Lung (tissue), 12 donors: ENCODE measurements around the gene CDKN2D. TPM values are rescaled to one million over a fixed set of nuclear protein-coding genes. Genes with fewer than 3 reads are reported as not detected.

ENCODE experiments used
- ATAC-seq: fragments of 200-7000 bp; cut with Tn5 transposase; one replicate; pipeline ENCODE4 v1.9.1; 2020; ENCODE audit warnings: moderate number of reproducible peaks; ENCODE audit not compliant: insufficient read depth, low FRiP score
- DNase-seq, 3 donors: peaks; one replicate each; pipeline ENCODE4 v3.0.0-alpha.2; 2013 to 2017
- H3K27ac ChIP-seq, 2 donors: one replicate each; pipeline ENCODE4 v1.5.1; 2013; ENCODE audit warnings: mild to moderate bottlenecking in 2 of 2, moderate library complexity in 2 of 2, control low read depth in 1 of 2, inconsistent platforms in 1 of 2, low read depth in 1 of 2, low read length in 1 of 2
- H3K27me3 ChIP-seq, 3 donors: one replicate each; pipeline ENCODE4 v1.5.1; 2013; ENCODE audit warnings: low read length in 2 of 3; ENCODE audit not compliant: control insufficient read depth in 3 of 3, insufficient read depth in 3 of 3
- H3K36me3 ChIP-seq, 4 donors: one replicate each; pipeline ENCODE4 v1.5.1; 2013; ENCODE audit warnings: low read length in 4 of 4, mild to moderate bottlenecking in 1 of 4, moderate library complexity in 1 of 4; ENCODE audit not compliant: control insufficient read depth in 4 of 4, insufficient read depth in 4 of 4
- H3K4me1 ChIP-seq, 5 donors: one replicate each; pipeline ENCODE4 v1.5.1; 2013; ENCODE audit warnings: low read length in 5 of 5, mild to moderate bottlenecking in 2 of 5, moderate library complexity in 1 of 5; ENCODE audit not compliant: control insufficient read depth in 5 of 5, insufficient read depth in 5 of 5
- H3K4me3 ChIP-seq: one replicate; pipeline ENCODE4 v1.5.1; 2013; ENCODE audit warnings: mild to moderate bottlenecking, control low read depth, moderate library complexity
- H3K9ac ChIP-seq, 2 donors: one replicate each; pipeline ENCODE4 v1.5.1; 2013; ENCODE audit warnings: low read length in 2 of 2, control low read depth in 1 of 2; ENCODE audit not compliant: insufficient read depth in 1 of 2
- H3K9me3 ChIP-seq, 4 donors: one replicate each; pipeline ENCODE4 v1.5.1; 2013; ENCODE audit warnings: low read length in 3 of 4, mild to moderate bottlenecking in 1 of 4, moderate library complexity in 1 of 4; ENCODE audit not compliant: control insufficient read depth in 4 of 4, insufficient read depth in 3 of 4
- WGBS, 2 donors: extraction: QIAGEN DNeasy Blood & Tissue Kit; methylation state at CpG; one replicate each; pipeline ENCODE4 v1.1.7; 2013; 5-methylcytosine and 5-hydroxymethylcytosine counted together
- polyA plus RNA-seq, 2 donors: library from polyadenylated mRNA; stranded (reverse); fragments of 200-250 nt; gene quantifications; one replicate each; pipeline ENCODE4 v1.2.1, GENCODE V29; 2013
- total RNA-seq, 2 donors: library from RNA; depleted of rRNA in 1 of 2; stranded (reverse); fragments of >200 nt in 1 of 2; gene quantifications; one replicate each; pipeline ENCODE4 v1.2.1, GENCODE V29; 2014 to 2021
- TF ChIP-seq, protein P1 (sequence below): IDR thresholded peaks from 2 replicates; pipeline ENCODE4 v1.5.1; 2012; ENCODE audit warnings: mild to moderate bottlenecking; ENCODE audit errors: control extremely low read depth, extremely low read depth
- donor health status: control.
- donor health status: control.
- donor health status: Bipolar disorder and iron deficiency.
- donor health status: healthy.
- donor health status: DM: yes; HTN: yes; CAD: no.

Gene CDKN2D
- total and polyA plus RNA-seq, 4 donors, result 12.5 to 74.9 (median 13.9) TPM

DNA sequence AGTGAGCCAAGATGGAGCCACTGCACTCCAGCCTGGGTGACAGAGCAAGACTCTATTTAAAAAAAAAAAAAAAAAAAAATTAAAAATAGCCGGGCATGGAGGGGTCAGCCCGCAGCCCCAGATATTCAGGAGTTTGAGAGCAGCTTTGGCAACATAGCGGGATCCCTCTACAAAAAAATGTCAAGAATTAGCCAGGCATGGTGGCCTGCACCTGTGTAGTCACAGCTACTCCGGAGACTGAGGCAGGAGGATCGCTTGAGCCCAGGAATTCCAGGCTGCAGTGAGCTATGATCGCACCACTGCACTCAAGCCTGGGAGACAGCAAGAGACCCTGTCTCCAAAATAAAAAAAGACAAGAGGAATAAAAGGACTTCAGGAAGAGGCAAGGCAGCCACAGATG, 17.6 kb upstream of the CDKN2D start:
- DNase-seq, result no peak
- ATAC-seq, result no peak
- no peaks in the 10 kb centered on the region for H3K9me3 ChIP-seq
- H3K4me3 ChIP-seq, result no peak overlapping the region
- TF ChIP-seq, protein P1, sequence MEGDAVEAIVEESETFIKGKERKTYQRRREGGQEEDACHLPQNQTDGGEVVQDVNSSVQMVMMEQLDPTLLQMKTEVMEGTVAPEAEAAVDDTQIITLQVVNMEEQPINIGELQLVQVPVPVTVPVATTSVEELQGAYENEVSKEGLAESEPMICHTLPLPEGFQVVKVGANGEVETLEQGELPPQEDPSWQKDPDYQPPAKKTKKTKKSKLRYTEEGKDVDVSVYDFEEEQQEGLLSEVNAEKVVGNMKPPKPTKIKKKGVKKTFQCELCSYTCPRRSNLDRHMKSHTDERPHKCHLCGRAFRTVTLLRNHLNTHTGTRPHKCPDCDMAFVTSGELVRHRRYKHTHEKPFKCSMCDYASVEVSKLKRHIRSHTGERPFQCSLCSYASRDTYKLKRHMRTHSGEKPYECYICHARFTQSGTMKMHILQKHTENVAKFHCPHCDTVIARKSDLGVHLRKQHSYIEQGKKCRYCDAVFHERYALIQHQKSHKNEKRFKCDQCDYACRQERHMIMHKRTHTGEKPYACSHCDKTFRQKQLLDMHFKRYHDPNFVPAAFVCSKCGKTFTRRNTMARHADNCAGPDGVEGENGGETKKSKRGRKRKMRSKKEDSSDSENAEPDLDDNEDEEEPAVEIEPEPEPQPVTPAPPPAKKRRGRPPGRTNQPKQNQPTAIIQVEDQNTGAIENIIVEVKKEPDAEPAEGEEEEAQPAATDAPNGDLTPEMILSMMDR, result no peak
- no peak overlapping the region for H3K9ac ChIP-seq
- peaks cover 0 to 2% (median 0%) of the 10 kb centered on the region in 5 donors for H3K4me1 ChIP-seq
- H3K27me3 ChIP-seq, result peaks cover 0 to 15% (median 10%) of the 10 kb centered on the region in 3 donors
- H3K36me3 ChIP-seq, result no peaks in the 10 kb centered on the region
- no peak overlapping the region for H3K27ac ChIP-seq
- WGBS, 2 donors, result 63 to 85% methylated on average over 6 of the region's 6 CpGs

GRCh38 chr19:10583036-10583776, 14.4 kb upstream of the CDKN2D start:
- Histone ChIP-seq H3K36me3 (no peaks in the 10 kb centered on the region), H3K27me3 (peaks cover 0 to 15% (median 10%) of the 10 kb centered on the region in 3 donors), H3K4me1 (peaks cover 0 to 2% (median 0%) of the 10 kb centered on the region in 5 donors), H3K27ac (no peak overlapping the region), H3K9ac (no peak overlapping the region), H3K4me3 (no peak overlapping the region), H3K9me3 (no peaks in the 10 kb centered on the region)
- 82 to 93% methylated on average over 9 of the region's 9 CpGs for WGBS, 2 donors
- ATAC-seq (no peak), DNase-seq (no peak)
- TF ChIP-seq, protein P1, result no peak

GRCh38 chr19:10582091-10582490, 13.3 kb upstream of the CDKN2D start:
- H3K9me3 ChIP-seq, result no peaks in the 10 kb centered on the region
- no peak overlapping the region for H3K4me3 ChIP-seq
- DNase-seq (no peak), ATAC-seq (no peak)
- H3K4me1 ChIP-seq, result peaks cover 0 to 2% (median 0%) of the 10 kb centered on the region in 5 donors
- peaks cover 0 to 7% (median 0%) of the 10 kb centered on the region in 3 donors for H3K27me3 ChIP-seq
- no peak overlapping the region for H3K9ac ChIP-seq
- 88 to 92% methylated on average over 13 of the region's 13 CpGs for WGBS, 2 donors
- TF ChIP-seq, protein P1, result no peak
- H3K27ac ChIP-seq, result no peak overlapping the region
- peaks cover 0 to 2% (median 0%) of the 10 kb centered on the region in 4 donors for H3K36me3 ChIP-seq
